HG02943 (cell line): ENCODE results near the gene GRIPAP1.

Experiments
- ATAC-seq: cut with Tn5 transposase; IDR thresholded peaks from one replicate; pipeline ENCODE4 v1.9.1; 2021; ENCODE audit warnings: mild to moderate bottlenecking, low read depth, moderate library complexity; ENCODE audit not compliant: unreplicated experiment

Gene GRIPAP1, protein sequence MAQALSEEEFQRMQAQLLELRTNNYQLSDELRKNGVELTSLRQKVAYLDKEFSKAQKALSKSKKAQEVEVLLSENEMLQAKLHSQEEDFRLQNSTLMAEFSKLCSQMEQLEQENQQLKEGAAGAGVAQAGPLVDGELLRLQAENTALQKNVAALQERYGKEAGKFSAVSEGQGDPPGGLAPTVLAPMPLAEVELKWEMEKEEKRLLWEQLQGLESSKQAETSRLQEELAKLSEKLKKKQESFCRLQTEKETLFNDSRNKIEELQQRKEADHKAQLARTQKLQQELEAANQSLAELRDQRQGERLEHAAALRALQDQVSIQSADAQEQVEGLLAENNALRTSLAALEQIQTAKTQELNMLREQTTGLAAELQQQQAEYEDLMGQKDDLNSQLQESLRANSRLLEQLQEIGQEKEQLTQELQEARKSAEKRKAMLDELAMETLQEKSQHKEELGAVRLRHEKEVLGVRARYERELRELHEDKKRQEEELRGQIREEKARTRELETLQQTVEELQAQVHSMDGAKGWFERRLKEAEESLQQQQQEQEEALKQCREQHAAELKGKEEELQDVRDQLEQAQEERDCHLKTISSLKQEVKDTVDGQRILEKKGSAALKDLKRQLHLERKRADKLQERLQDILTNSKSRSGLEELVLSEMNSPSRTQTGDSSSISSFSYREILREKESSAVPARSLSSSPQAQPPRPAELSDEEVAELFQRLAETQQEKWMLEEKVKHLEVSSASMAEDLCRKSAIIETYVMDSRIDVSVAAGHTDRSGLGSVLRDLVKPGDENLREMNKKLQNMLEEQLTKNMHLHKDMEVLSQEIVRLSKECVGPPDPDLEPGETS

GRCh38 chrX:49002091-49002935 lies at the start of gene GRIPAP1:
TSS of gene GRIPAP1 (minus strand) at chrX:49002264. CDS start at chrX:49002229, 35 bp downstream.
- ATAC-seq = peak; percentile 73

DNA sequence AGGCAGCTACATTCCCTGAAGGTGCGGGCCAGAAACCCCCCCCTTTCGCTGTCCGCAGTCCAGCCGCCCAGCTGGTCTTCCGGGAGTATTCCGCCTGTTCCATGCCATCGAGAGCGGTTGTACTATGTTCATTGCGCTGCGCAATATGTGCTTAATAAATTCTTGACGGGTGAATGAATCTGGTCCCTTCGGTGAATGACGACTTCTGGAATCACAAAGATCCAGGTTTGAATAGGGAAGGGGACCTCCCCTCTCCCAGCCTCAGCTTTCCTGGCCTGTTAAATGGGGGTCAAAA lies 41.9 kb upstream of the GRIPAP1 start:
- no peak for ATAC-seq

- peak; percentile 88 for ATAC-seq
These were observed 41.3 kb upstream of the GRIPAP1 start, which contains the start of gene TFE3 for GRCh38 chrX:49043220-49043986. TSS of gene TFE3 (minus strand) at chrX:49043357. CDS start at chrX:49043226, 131 bp downstream.

- no peak for ATAC-seq
These were observed 40.6 kb upstream of the GRIPAP1 start for GRCh38 chrX:49042581-49043219.

- no peak for ATAC-seq
These were observed 39.9 kb upstream of the GRIPAP1 start for GRCh38 chrX:49041744-49042580.

DNA sequence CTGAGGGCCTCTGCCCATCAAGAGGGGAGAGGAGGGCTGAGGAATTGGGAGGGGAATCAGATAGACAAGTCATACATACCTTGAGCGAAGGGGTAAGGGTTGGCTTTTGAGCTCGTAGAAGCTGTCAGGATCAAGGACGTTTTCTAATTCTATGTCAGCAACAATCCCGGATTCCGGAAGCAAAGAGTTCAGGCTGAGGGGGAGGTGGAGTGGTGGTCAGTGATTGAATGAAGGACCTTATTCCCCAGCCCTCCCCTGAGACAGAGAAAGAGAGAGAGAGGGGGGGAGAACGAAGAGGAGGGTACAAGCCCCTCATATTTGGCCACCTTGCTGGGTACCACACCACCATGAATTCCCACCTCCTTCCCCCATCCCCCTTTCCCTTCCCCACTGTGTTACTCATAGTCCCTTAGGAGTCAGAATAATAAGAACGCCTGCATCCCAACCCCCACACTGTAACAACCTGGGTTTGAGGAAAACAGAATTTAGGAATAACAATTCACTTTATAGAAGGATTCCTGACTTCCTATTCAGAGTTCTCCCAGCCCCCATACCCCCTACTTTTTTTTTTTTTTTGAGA lies 38.4 kb upstream of the GRIPAP1 start:
- no peak for ATAC-seq

DNA sequence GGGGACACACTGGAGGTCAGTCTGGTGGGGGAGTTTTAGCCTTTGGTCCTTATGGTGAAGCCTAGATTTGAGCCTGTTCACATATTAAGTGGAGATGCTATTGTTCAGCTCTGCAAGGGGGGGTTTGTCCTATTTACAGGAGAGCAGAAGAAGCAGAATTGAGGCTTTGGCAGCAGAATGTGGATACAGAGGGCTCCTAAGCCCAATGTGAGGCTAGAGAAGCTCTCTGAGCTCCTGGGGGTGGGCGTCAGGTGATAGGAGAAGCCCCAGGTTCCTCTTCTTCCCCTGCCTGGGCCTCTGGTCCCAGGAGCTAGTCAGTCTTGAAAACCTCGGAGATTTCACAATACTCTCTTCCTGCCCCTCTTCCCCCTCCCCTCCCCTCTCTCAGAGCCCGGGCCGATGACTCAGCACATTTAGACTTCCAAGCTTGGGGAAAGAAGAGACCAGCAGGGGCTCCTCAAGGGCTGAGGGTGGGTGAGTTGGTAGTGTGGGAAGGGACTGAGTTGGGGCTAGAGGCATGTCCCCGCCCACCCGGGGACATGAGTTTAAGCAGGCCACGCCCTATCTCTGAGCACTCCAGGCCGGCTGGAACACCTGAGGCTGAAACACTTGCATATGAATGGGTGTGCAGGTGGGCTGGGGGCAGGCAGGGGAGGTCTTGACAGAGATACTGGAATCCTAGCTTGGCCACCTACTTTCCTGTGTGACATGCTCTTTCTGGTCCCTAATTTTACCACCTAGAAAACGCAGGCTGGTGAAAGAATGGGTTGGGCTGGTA lies 37.7 kb upstream of the GRIPAP1 start:
- ATAC-seq = no peak

- ATAC-seq = no peak
These were observed 35.9 kb upstream of the GRIPAP1 start for GRCh38 chrX:49037883-49038475.

DNA sequence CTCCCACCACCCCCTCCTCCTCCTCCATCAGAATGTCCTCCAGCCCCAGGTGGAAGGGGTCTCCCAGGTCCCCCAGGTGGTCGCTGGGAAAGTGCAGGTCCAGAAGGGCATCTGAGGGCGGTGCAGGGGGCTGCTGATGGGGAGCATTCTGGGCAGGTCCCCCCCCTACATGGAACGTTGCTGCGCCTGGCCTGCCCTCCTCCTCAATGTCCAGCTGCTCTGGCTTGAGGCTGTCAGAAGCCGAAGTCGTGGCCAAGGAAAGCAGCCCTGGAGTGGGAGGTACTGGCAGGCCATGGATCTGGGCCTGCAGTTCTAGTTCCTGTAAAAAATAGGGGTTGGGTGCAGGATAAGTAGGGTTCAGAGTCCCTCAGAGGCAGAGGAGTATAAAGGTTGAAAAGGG lies 28.2 kb upstream of the GRIPAP1 start:
- no peak for ATAC-seq

DNA sequence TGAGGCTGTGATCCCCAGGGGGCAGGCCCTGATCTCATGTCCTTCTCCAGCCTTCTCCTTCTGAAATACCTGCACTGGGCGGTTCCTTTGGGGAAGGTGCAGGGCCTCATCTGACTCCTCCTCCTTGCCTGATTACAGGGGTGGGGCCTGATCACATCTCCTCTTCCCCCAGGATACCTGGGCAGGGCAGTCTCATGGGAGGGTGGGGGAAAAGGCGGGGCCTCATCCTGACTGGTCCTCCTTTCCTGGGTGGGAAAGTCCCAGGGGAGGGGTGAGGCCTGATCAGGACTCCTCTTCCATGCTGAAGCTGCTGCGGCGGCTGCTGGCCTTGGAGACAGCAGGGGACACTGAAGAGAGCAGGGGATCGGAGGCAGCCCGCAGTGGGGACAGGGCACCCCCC lies 27.8 kb upstream of the GRIPAP1 start:
- ATAC-seq = no peak

DNA sequence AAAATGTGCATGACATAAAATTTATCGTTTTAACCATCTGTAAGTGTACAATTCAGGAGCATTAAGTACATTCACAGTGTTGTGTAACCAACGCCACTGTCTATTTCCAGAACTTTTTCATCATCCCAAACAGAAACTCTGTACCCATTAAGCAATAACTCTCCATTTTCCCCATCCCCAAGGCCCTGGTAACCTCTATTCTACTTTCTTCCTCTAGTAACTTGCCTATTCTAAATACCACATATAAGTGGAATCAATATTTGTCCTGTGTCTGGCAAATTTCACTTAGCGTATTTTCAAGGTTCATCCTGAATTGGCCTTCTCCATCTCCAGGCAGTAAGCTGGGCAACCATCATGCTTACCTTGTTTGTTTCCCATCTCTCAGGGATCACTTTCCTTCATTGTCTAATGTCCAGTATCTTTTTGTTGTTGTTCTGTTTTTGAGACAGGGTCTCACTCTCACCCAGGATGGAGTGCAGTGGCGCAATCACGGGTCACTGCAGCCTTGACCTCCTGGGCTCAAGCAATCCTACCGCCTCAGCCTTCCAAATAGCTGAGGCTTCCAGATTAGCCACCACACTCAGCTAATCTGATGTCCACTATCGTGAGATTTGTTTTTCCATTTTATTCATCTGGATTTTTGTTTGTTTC lies 17.7 kb upstream of the GRIPAP1 start:
- ATAC-seq = no peak

DNA sequence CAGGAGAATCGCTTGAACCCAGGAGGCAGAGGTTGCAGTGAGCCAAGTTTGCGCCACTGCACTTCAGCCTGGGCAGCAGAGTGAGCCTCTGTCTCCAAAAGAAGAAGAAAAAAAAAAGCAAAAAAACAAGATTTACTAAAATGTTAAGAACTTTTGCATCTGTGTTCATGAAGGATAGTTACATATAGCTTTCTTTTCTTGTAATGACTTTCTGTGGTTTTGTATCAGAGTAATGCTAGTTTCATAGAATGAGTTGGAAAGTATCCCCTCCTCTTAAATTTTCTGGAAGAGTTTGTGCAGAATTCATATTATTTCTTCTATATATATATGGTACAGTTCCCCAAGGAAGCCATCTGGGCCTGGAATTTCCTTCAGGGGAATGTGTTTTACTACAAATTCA lies 17.0 kb upstream of the GRIPAP1 start:
- no peak for ATAC-seq

- no peak for ATAC-seq
These were observed 1.6 kb upstream of the GRIPAP1 start for GRCh38 chrX:49003696-49004095.

- peak; percentile 31 for ATAC-seq
These were observed 458 bp downstream of the GRIPAP1 start for GRCh38 chrX:49001521-49002090.

- no peak for ATAC-seq
These were observed 1.4 kb downstream of the GRIPAP1 start for GRCh38 chrX:49000636-49001035.

GRCh38 chrX:48999030-48999429 lies 3.0 kb downstream of the GRIPAP1 start:
- no peak for ATAC-seq
